HepG2 (cell line): ENCODE measurements around the gene ZNF274. TPM values are rescaled to one million over a fixed set of nuclear protein-coding genes. Genes with fewer than 3 reads are reported as not detected.

ENCODE experiments used
- ATF5 ChIP-seq: sonication (generic); formaldehyde crosslinking; IDR thresholded peaks from 2 replicates; pipeline ENCODE4 v1.4.0; 2020; ENCODE audit warnings: mild to moderate bottlenecking, low read depth, missing genetic modification reagents
- BRD4 ChIP-seq: sonication (generic); formaldehyde crosslinking; IDR thresholded peaks from 2 replicates; pipeline ENCODE4 v1.4.0; 2020; ENCODE audit warnings: missing genetic modification reagents
- EP300 ChIP-seq, 3 experiments: sonication (generic) in 1 of 3; formaldehyde crosslinking in 1 of 3; IDR thresholded peaks; 2 replicates each; pipeline versions ENCODE4 v1.5.1 to v1.6.1; 2011 to 2020; ENCODE audit warnings: low read depth in 2 of 3, low read length in 2 of 3, borderline replicate concordance in 1 of 3, improper control_type of control experiment in 1 of 3, mild to moderate bottlenecking in 1 of 3, missing genetic modification reagents in 1 of 3, moderate library complexity in 1 of 3
- HNRNPK ChIP-seq: fragments of 200-400 bp; formaldehyde crosslinking; IDR thresholded peaks from 2 replicates; pipeline ENCODE4 v1.6.1; 2018; ENCODE audit warnings: low read length, low read depth, moderate library complexity, mild to moderate bottlenecking; ENCODE audit not compliant: poor library complexity, severe bottlenecking
- HOXA9 ChIP-seq: sonication (generic); formaldehyde crosslinking; IDR thresholded peaks from 2 replicates; pipeline ENCODE4 v1.8.1; 2022; ENCODE audit warnings: missing genetic modification reagents, mild to moderate bottlenecking, moderate library complexity, borderline replicate concordance
- KDM2A ChIP-seq: sonication (generic); formaldehyde crosslinking; IDR thresholded peaks from 2 replicates; pipeline ENCODE4 v1.4.0; 2020; ENCODE audit warnings: low read depth, missing genetic modification reagents, borderline replicate concordance
- MED13 ChIP-seq: sonication (generic); formaldehyde crosslinking; IDR thresholded peaks from 2 replicates; pipeline ENCODE4 v1.5.0; 2020; ENCODE audit warnings: missing genetic modification reagents
- MIER2 ChIP-seq: IDR thresholded peaks from 2 replicates; pipeline ENCODE4 v1.6.1; 2016; ENCODE audit warnings: missing biosample characterization, missing genetic modification reagents
- MLX ChIP-seq: IDR thresholded peaks from 2 replicates; pipeline ENCODE4 v1.6.1; 2016
- MZF1 ChIP-seq: sonication (generic); formaldehyde crosslinking; IDR thresholded peaks from 2 replicates; pipeline ENCODE4 v1.8.1; 2023; ENCODE audit warnings: mild to moderate bottlenecking, missing genetic modification reagents, borderline replicate concordance
- SNAPC2 ChIP-seq: sonication (generic); formaldehyde crosslinking; IDR thresholded peaks from 2 replicates; pipeline ENCODE4 v1.8.1; 2022; ENCODE audit warnings: mild to moderate bottlenecking, missing genetic modification reagents
- TAF1 ChIP-seq: sonication (generic); formaldehyde crosslinking; IDR thresholded peaks from 2 replicates; pipeline ENCODE4 v1.4.0; 2020; ENCODE audit warnings: missing genetic modification reagents
- TOE1 ChIP-seq: sonication (generic); formaldehyde crosslinking; IDR thresholded peaks from 2 replicates; pipeline ENCODE4 v1.4.0; 2020; ENCODE audit warnings: mild to moderate bottlenecking, missing genetic modification reagents
- U2AF1 ChIP-seq: fragments of 200-400 bp; formaldehyde crosslinking; optimal IDR thresholded peaks from 2 replicates; pipeline ENCODE3; 2017; ENCODE audit warnings: mild to moderate bottlenecking, low read depth, low read length
- ZMYM3 ChIP-seq: sonication (generic); formaldehyde crosslinking; IDR thresholded peaks from 2 replicates; pipeline ENCODE4 v1.5.1; 2020; ENCODE audit warnings: mild to moderate bottlenecking, missing genetic modification reagents
- ZNF256 ChIP-seq: sonication (generic); formaldehyde crosslinking; conservative IDR thresholded peaks from 2 replicates; pipeline ENCODE4 v1.4.0; 2020; ENCODE audit warnings: missing genetic modification reagents
- ZNF564 ChIP-seq: sonication (generic); formaldehyde crosslinking; IDR thresholded peaks from 2 replicates; pipeline ENCODE4 v1.8.1; 2023; ENCODE audit warnings: mild to moderate bottlenecking, missing genetic modification reagents
- ZNF567 ChIP-seq: sonication (generic); formaldehyde crosslinking; IDR thresholded peaks from 2 replicates; pipeline ENCODE4 v1.8.1; 2023; ENCODE audit warnings: mild to moderate bottlenecking, missing genetic modification reagents, borderline replicate concordance
- ZNF781 ChIP-seq: sonication (generic); formaldehyde crosslinking; IDR thresholded peaks from 2 replicates; pipeline ENCODE4 v1.5.1; 2020; ENCODE audit warnings: borderline replicate concordance, mild to moderate bottlenecking, missing genetic modification reagents; ENCODE audit errors: not compliant biosample characterization
- ZNF792 ChIP-seq: IDR thresholded peaks from 2 replicates; pipeline ENCODE4 v1.6.1; 2016
- ZSCAN20 ChIP-seq: sonication (generic); formaldehyde crosslinking; IDR thresholded peaks from 2 replicates; pipeline ENCODE4 v1.4.0; 2020; ENCODE audit warnings: missing genetic modification reagents, mild to moderate bottlenecking, borderline replicate concordance
- ZXDC ChIP-seq: sonication (generic); formaldehyde crosslinking; IDR thresholded peaks from 2 replicates; pipeline ENCODE4 v1.5.0; 2020; ENCODE audit warnings: mild to moderate bottlenecking, missing genetic modification reagents
- polyA plus RNA-seq, 8 experiments: library from polyadenylated mRNA; depleted of rRNA in 3 of 8; stranded (reverse) in 7 of 8; unstranded in 1 of 8; fragments of >200 nt; fragmentation: Illumina TruSeq in 4 of 8; extraction: Trizol in 4 of 8; gene quantifications; 2 replicates each; pipeline versions ENCODE4 v1.2.1 to v1.2.3, GENCODE V29; 2011 to 2016; ENCODE audit warnings: low read depth in 4 of 8, missing spikeins in 1 of 8, mixed read lengths in 1 of 8; ENCODE audit not compliant: insufficient read depth in 1 of 8
- total RNA-seq, 5 experiments: library from RNA; depleted of rRNA; stranded (reverse); fragments of >200 nt; fragmentation: Illumina TruSeq; extraction: Trizol; gene quantifications; 2 replicates each; pipeline ENCODE4 v1.2.3, GENCODE V29; 2016; ENCODE audit warnings: low read depth in 1 of 5
- TF ChIP-seq, protein P1 (sequence below): sonication (generic); formaldehyde crosslinking; IDR thresholded peaks from 2 replicates; pipeline ENCODE4 v1.4.0; 2020; ENCODE audit warnings: missing genetic modification reagents
- TF ChIP-seq, protein P2 (sequence below): sonication (generic); formaldehyde crosslinking; IDR thresholded peaks from 2 replicates; pipeline ENCODE4 v1.4.0; 2020; ENCODE audit warnings: missing genetic modification reagents

Gene ZNF274
- total and polyA plus RNA-seq, 2 of the 13 experiments (the other 11 are each of a cell fraction or from before 2014, with no cell fraction given), result 16.1 to 23.0 TPM

DNA sequence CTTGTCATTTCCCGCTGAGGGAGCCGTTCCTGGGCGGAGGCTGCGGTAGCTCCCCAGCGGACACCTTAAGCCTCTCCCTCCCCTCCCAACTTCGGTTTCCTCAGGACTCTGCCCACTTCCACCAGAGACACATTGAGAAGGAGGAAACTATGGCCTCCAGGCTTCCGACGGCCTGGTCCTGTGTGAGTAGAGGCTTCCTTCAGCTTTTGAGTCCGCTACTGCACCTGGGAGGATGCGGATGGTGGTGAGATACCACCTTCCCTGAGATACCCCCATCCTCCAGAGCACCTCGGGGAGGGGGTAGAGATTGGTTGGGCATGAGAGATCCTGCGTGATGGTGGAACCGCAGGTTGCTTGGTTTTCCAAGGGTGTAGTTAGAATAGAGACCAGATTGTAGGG, 955 bp downstream of the ZNF274 start (continued):
- TF ChIP-seq ZNF567 (no peak), BRD4 (no peak), ZMYM3 (CRISPR knock-in tag) (0 out of 2 replicates have a peak, but pooled peaks have one; percentile 0), ZNF792 (CRISPR knock-in tag) (no peak), ZNF781 (CRISPR knock-in tag) (no peak), HNRNPK (no peak), HOXA9 (no peak), MIER2 (no peak), ZNF256 (CRISPR knock-in tag) (peak; percentile 77; the same call in 1 of the 2 replicates), ATF5 (CRISPR knock-in tag) (no peak), SNAPC2 (CRISPR knock-in tag) (no peak), KDM2A (CRISPR knock-in tag) (no peak), ZXDC (CRISPR knock-in tag) (no peak), MLX (CRISPR knock-in tag) (no peak), EP300 (IDR thresholded peaks at IDR 0.05; ENCODE audit: low read depth in 2 of 2, low read length in 2 of 2) (no peak), EP300 (CRISPR knock-in tag; IDR thresholded peaks at IDR 0.05; ENCODE audit: borderline replicate concordance) (no peak), ZNF564 (CRISPR knock-in tag) (0 out of 2 replicates have a peak, but pooled peaks have one; percentile 2), MZF1 (CRISPR knock-in tag) (no peak), ZSCAN20 (CRISPR knock-in tag) (0 out of 2 replicates have a peak, but pooled peaks have one; percentile 44), TAF1 (CRISPR knock-in tag) (no peak), TOE1 (no peak), MED13 (CRISPR knock-in tag) (no peak; the same call in 1 of the 2 replicates), U2AF1 (no peak)
- TF ChIP-seq, protein P1, sequence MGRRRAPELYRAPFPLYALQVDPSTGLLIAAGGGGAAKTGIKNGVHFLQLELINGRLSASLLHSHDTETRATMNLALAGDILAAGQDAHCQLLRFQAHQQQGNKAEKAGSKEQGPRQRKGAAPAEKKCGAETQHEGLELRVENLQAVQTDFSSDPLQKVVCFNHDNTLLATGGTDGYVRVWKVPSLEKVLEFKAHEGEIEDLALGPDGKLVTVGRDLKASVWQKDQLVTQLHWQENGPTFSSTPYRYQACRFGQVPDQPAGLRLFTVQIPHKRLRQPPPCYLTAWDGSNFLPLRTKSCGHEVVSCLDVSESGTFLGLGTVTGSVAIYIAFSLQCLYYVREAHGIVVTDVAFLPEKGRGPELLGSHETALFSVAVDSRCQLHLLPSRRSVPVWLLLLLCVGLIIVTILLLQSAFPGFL (CRISPR knock-in tag), result no peak
- TF ChIP-seq, protein P2, sequence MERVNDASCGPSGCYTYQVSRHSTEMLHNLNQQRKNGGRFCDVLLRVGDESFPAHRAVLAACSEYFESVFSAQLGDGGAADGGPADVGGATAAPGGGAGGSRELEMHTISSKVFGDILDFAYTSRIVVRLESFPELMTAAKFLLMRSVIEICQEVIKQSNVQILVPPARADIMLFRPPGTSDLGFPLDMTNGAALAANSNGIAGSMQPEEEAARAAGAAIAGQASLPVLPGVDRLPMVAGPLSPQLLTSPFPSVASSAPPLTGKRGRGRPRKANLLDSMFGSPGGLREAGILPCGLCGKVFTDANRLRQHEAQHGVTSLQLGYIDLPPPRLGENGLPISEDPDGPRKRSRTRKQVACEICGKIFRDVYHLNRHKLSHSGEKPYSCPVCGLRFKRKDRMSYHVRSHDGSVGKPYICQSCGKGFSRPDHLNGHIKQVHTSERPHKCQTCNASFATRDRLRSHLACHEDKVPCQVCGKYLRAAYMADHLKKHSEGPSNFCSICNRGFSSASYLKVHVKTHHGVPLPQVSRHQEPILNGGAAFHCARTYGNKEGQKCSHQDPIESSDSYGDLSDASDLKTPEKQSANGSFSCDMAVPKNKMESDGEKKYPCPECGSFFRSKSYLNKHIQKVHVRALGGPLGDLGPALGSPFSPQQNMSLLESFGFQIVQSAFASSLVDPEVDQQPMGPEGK (CRISPR knock-in tag), result 0 out of 2 replicates have a peak, but pooled peaks have one; percentile 5
